Glomerular visceral epithelial cell (primary cell): ENCODE results near the gene CCDC80.
"Not testable (repeated sequence)": the region's sequence is repeated elsewhere in the genome, so short reads cannot be mapped to it uniquely, and the experiment has no call there.

Experiments
- DNase-seq: peaks from one replicate; pipeline ENCODE4 v3.0.0-alpha.2; 2016; ENCODE audit errors: extremely low spot score

The CCDC80 gene

DNA sequence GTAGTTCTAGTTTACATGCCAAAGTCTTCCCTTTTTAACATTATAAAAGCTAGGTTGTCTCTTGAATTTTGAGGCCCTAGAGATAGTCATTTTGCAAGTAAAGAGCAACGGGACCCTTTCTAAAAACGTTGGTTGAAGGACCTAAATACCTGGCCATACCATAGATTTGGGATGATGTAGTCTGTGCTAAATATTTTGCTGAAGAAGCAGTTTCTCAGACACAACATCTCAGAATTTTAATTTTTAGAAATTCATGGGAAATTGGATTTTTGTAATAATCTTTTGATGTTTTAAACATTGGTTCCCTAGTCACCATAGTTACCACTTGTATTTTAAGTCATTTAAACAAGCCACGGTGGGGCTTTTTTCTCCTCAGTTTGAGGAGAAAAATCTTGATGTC is 57.8 kb downstream of the CCDC80 start:
- DNase-seq, result no peak

DNA sequence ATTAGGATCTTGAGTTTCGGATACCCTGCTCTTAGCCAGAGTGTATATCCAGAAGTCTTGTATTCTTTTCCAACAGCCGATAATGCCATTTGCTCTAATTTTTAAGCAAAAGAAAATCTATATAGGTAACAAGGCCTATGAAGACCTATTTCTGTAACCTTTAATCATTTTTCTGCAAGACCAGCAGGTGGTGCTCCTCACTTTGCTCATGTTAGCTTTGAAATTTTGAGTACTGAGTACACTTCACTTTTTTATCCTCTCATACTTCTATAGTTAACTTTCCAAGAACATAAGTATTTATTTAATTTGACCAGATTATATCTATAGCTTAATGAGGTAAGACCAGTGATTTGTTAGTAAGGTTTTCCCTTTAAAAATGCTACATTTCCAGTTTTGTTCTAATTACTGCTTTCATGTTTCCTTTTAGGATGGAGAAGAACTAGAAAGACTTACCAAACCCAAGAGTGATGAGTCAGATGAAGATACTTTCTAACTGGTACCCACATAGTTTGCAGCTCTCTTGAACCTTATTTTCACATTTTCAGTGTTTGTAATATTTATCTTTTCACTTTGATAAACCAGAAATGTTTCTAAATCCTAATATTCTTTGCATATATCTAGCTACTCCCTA is 58.6 kb downstream of the CCDC80 start:
- peak; percentile 58 for DNase-seq

DNA sequence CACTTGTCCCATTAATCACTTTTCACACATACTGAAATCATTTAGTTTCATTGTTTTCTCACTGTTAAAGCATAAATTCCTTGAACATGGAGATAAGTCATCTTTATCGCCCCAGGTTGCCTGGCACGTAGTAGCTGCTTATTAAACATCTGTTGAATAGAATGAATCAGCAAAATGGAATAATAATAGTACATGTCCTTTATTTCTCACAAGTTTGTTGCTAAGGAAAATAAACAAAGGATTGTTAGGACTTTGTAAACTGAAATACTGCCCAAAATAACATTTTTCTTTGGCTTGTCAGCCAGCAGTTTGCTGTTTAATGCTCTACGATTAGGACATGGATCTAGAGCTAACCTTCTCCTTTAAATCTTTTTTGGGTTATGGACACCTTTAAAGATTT is 61.2 kb downstream of the CCDC80 start:
- no peak for DNase-seq

DNA sequence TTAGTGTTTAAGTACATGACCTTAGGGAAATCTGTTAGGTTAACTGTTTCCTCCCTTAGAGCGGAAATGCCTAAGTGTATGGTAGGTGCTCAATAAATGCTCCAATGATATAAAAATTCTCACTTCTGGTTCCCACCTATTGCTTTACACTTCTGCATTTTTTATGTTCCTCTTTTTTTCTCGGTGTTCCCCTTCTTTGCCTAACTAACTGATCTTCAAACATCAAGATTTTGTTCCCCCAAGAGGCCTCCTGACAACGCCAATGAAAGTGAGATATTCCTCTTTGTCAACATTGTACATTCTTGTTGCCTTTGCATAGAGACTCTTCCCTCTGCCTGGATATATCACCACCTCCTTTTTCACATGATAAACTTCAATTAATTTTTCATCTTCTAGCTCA is 61.7 kb downstream of the CCDC80 start:
- DNase-seq, result no peak

- DNase-seq, result no peak
Measured at GRCh38 chr3:112572701-112573100, 68.2 kb downstream of the CCDC80 start.

GRCh38 chr3:112569265-112569664 is 71.7 kb downstream of the CCDC80 start:
- no peak for DNase-seq

DNA sequence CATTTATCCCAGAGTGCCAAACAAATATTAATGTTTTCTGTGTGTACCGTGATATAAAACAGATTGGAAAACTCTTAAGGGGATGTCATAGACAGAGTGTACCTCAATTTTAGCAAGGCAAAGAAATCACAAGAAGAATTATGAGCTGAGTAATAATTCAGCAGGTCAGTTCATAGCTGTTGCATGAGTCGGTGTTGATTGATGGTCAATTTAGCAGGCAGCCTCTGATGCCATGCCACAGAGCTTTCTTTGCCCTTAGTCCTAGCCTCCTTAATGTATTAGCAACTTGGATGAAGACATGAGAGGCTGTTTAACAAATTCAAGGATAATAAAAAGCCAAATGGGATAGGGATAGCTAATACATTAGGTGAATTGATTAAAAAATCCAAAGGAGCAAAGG is 72.3 kb downstream of the CCDC80 start:
- DNase-seq, result peak; percentile 33

DNA sequence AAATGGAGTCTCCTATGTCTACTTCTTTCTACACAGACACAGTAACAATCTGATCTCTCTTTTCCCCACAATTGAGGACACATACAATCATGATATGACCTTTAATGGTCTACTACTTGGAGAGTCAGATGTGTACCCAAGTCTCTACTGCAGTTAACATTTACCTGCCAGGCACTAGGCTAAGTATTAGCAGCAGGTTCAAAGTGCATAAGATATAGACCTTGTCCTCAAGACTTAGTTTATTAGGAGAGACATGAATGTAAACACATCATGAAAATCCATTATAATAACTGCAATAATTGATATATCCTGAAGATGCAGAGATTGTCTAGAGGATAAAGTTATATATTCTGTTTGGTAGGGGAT is 76.0 kb downstream of the CCDC80 start:
- DNase-seq, result no peak

DNA sequence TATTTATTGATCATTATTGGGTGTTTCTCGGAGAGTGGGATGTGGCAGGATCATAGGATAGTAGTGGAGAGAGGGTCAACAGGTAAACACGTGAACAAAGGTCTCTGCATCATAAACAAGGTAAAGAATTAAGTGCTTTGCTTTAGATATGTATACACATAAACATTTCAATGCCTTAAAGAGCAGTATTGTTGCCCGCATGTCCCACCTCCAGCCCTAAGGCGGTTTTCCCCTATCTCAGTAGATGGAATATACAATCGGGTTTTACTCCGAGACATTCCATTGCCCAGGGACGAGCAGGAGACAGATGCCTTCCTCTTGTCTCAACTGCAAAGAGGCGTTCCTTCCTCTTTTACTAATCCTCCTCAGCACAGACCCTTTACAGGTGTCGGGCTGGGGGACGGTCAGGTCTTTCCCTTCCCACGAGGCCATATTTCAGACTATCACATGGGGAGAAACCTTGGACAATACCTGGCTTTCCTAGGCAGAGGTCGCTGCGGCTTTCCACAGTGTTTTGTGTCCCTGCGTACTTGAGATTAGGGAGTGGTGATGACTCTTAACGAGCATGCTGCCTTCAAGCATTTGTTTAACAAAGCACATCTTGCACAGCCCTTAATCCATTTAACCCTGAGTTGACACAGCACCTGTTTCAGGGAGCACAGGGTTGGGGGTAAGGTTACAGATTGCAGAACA is 76.5 kb downstream of the CCDC80 start:
- DNase-seq, result not testable (repeated sequence)

- peak; percentile 97 for DNase-seq
Measured at GRCh38 chr3:112561734-112562529, 79.0 kb downstream of the CCDC80 start, which contains the start of the genes ATG3 and SLC35A5. Gene ATG3 (minus strand): TSS chr3:112561962. CDS start chr3:112561528, 434 bp downstream. Gene SLC35A5 (plus strand): TSS chr3:112562045. CDS start chr3:112563404, 1,359 bp downstream.

DNA sequence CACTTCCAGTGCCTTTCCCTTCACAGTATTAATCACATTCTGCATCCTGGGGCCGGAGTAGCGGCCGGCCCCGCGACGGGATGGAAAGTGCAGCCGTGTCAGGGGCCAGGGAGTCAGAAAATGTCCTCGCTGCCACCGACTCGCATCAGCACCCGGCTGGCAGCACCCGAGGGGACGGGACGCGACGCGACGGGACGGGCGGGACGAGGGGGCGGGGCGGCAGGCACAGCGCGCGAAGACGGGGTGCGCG is 79.5 kb downstream of the CCDC80 start:
- no peak for DNase-seq

DNA sequence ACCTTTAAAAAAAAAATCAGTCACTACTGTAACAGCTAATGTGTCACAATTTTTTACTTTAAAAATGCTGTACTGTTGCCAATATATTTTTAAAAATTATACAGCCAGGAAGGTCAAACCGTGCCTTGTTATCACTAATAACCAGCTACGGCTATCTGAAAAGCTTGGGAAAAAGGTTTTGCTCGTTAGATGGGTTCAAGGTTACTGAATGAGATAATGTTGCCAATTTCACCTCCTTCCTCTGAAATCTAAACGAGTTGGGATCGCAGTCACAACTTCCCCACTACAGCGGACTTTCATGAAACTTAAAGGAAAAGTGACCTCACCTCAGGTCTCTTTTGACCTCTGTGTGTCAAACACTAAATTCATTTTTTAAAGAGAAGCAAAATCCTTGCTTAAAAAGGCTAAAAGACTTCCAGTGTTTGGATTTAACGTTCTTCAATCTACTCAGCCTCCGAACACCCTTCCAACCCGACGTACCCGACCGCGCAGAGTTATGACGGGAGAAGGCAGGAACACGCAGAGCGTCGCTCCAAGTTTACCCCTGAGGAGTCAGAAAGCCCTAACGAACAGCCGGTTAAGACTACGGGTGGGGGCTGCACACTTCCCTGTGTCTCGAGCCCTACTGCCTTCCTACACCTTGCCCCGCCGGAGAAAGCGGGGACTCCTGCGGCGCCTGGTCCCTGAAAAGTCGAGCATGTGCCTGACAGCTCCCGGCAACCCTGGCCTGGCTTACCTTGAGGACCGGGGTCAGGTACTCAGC is 80.0 kb downstream of the CCDC80 start:
- DNase-seq, result peak; percentile 71

DNA sequence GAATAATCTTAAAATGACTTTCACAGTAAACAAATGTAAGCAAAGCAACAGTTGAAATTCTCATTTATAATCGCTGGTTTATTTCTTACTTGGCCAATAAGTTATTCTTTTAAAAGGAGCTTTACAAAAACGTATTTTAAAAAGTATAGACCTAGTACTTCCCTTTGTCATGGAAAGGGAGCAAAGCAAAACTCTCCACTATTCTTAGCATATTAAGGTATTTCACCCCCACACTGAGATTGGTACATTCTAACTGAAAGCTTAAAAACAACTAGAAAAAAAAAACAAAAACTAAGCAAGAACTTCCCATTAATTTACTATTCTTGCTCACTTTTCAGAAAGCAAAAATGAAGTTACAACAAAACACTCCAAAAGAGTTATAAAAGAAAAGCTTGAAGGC is 80.6 kb downstream of the CCDC80 start:
- DNase-seq, result no peak

- no peak for DNase-seq
Measured at GRCh38 chr3:112557976-112558375, 83.0 kb downstream of the CCDC80 start.

GRCh38 chr3:112555535-112556170 is 85.3 kb downstream of the CCDC80 start:
- DNase-seq, result no peak

DNA sequence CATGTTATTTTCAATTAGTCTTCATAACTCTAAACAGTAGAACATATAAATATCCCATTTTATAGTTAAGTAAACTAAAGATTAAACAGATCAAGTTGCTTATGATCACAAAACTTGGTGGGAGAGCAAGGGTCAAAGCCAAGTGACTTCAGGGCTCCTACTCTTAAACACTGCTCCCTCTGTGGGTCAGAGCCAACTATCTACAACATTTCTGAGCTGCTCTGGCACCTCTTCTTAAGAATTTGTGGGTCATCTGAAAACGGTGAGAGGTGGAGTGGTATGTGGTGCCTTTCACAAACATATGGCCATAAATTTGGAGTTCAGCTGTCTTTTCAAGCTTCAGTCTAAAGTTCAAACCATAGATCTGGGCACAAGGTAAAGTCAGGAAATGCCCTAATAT is 90.1 kb downstream of the CCDC80 start:
- DNase-seq, result no peak
